Chondrocyte (in vitro differentiated cells): Measurements from ENCODE around the gene POLR2E. TPM values are rescaled to one million over a fixed set of nuclear protein-coding genes. Genes with fewer than 3 reads are reported as not detected.

Experiments used
- DNase-seq: peaks from one replicate; pipeline ENCODE4 v3.0.0; 2021; ENCODE audit warnings: mixed read lengths, low spot score
- H3K27ac Mint-ChIP-seq: one replicate; pipeline ENCODE4 v1.8.0; 2021; ENCODE audit warnings: mild to moderate bottlenecking, moderate library complexity, mixed read lengths; ENCODE audit not compliant: unreplicated experiment
- H3K27me3 Mint-ChIP-seq: 2 replicates; pipeline ENCODE4 v1.8.0; 2021; ENCODE audit warnings: low read depth, mixed read lengths
- H3K36me3 Mint-ChIP-seq: 2 replicates; pipeline ENCODE4 v1.8.0; 2021; ENCODE audit warnings: low read depth, mixed read lengths
- H3K4me1 Mint-ChIP-seq: 2 replicates; pipeline ENCODE4 v1.8.0; 2021; ENCODE audit warnings: low read depth, mild to moderate bottlenecking, mixed read lengths
- H3K4me3 Mint-ChIP-seq: one replicate; pipeline ENCODE4 v1.8.0; 2021; ENCODE audit warnings: mild to moderate bottlenecking, moderate library complexity, mixed read lengths; ENCODE audit not compliant: unreplicated experiment
- H3K9me3 Mint-ChIP-seq: 2 replicates; pipeline ENCODE4 v1.8.0; 2021; ENCODE audit warnings: low read depth, mixed read lengths
- CTCF ChIP-seq: fragments of 200-600 bp; sonication (generic); IDR thresholded peaks from 2 replicates; pipeline ENCODE4 v1.5.0; 2021; ENCODE audit warnings: antibody characterized with exemption, mild to moderate bottlenecking, moderate library complexity
- total RNA-seq: library from RNA; stranded (reverse); gene quantifications from 3 replicates; pipeline ENCODE4 v1.2.1, GENCODE V29; 2021

POLR2E gene
- total RNA-seq, 1 donor from 2014 or later = 119 TPM

GRCh38 chr19:1047696-1048147 is 47.5 kb downstream of the POLR2E start:
- no peak overlapping the region for H3K4me3 Mint-ChIP-seq
- no peaks in the 10 kb centered on the region for H3K9me3 Mint-ChIP-seq
- no peak for TF ChIP-seq CTCF
- no peak for DNase-seq
- no peaks in the 10 kb centered on the region for H3K27me3 Mint-ChIP-seq
- no peak overlapping the region for H3K27ac Mint-ChIP-seq
- no peaks in the 10 kb centered on the region for H3K36me3 Mint-ChIP-seq
- no peaks in the 10 kb centered on the region for H3K4me1 Mint-ChIP-seq

GRCh38 chr19:1046836-1047695 is 48.1 kb downstream of the POLR2E start:
- no peak for DNase-seq
- Mint-ChIP-seq H3K27me3 (no peaks in the 10 kb centered on the region), H3K4me1 (no peaks in the 10 kb centered on the region), H3K27ac (no peak overlapping the region), H3K9me3 (no peaks in the 10 kb centered on the region), H3K36me3 (no peaks in the 10 kb centered on the region), H3K4me3 (no peak overlapping the region)
- no peak for TF ChIP-seq CTCF

- H3K4me3 Mint-ChIP-seq = no peak overlapping the region
- DNase-seq = no peak
- H3K9me3 Mint-ChIP-seq = no peaks in the 10 kb centered on the region
- H3K27ac Mint-ChIP-seq = no peak overlapping the region
- no peaks in the 10 kb centered on the region for H3K27me3 Mint-ChIP-seq
- H3K4me1 Mint-ChIP-seq = peaks cover 4% of the 10 kb centered on the region
- no peaks in the 10 kb centered on the region for H3K36me3 Mint-ChIP-seq
- no peak for TF ChIP-seq CTCF
Observed at GRCh38 chr19:1046117-1046626, 49.0 kb downstream of the POLR2E start.

GRCh38 chr19:1045247-1045603 is 50.0 kb downstream of the POLR2E start:
- H3K36me3 Mint-ChIP-seq = no peaks in the 10 kb centered on the region
- no peak overlapping the region for H3K4me3 Mint-ChIP-seq
- no peak overlapping the region for H3K27ac Mint-ChIP-seq
- DNase-seq = no peak
- TF ChIP-seq CTCF = no peak
- H3K27me3 Mint-ChIP-seq = no peaks in the 10 kb centered on the region
- H3K4me1 Mint-ChIP-seq = peaks cover 13% of the 10 kb centered on the region
- no peaks in the 10 kb centered on the region for H3K9me3 Mint-ChIP-seq

- Mint-ChIP-seq H3K4me3 (no peak overlapping the region), H3K36me3 (peaks cover 4% of the 10 kb centered on the region), H3K4me1 (peaks cover 36% of the 10 kb centered on the region), H3K27ac (no peak overlapping the region), H3K27me3 (no peaks in the 10 kb centered on the region), H3K9me3 (no peaks in the 10 kb centered on the region)
- no peak for TF ChIP-seq CTCF
- DNase-seq = no peak
Observed at GRCh38 chr19:1042689-1043511, 52.3 kb downstream of the POLR2E start.
